HuH-7 (cell line): Measurements from ENCODE around the gene SETD3.
A peak's percentile ranks its signal among the peaks of the same experiment; 100 is the strongest.

Experiments used
- DNase-seq: peaks from one replicate; pipeline ENCODE4 v3.0.0; 2011; ENCODE audit warnings: low spot score

The SETD3 gene

DNA sequence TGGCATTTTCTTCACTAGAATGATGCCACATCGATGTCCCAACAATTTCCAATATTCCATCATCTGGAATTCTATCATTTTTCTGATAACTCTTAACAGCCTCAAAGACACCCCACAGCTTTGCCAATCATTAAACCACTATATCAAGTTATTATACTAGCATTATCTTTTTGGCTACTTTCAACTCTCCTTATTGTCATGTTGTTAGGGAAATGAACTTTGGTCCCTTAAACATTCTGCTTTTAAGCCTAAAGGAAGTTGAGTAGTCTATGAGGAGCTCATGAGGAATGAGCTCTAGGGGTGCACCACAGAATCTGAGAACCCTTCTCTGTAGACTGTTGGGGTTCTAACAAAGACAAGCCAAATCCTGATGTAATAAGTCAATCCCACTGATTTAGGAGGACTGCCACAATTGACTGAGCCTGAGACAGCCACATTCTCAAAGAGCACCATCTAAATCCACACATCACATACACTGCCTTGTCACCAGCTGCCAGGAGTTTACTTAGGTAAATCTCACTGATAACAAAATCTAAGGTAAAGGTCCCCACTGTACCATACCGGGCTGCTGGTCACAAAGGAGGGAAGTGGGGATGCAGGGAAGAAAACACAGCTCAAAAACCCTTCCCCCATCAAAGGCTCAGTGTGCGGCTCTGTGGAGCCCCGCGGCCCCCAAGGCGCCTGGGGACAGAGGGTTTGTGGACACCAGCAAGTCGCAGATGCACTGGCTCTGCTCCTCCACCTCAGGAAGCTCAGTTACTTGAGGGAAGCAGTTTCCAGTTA, 58.2 kb downstream of the SETD3 start:
- DNase-seq, result no peak

DNA sequence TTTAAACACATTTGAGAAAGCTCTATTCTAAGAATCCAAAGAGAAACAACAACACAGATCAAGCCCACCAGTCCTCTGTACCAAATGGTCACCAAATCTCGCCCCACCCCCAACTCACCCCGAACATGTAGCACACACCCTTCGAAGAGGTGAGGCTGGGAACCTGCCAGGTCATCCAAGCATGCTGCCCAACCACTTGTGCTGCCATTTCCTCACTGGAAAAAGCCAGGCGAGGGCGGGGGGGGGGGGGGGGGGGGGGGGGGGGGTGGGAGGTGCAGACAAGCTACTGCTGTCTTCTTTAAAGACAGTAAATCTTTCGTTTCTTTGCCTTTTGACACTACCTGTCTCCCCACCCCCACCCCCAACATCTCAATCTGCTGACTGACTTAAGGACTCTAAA, 59.9 kb downstream of the SETD3 start:
- no peak for DNase-seq

DNA sequence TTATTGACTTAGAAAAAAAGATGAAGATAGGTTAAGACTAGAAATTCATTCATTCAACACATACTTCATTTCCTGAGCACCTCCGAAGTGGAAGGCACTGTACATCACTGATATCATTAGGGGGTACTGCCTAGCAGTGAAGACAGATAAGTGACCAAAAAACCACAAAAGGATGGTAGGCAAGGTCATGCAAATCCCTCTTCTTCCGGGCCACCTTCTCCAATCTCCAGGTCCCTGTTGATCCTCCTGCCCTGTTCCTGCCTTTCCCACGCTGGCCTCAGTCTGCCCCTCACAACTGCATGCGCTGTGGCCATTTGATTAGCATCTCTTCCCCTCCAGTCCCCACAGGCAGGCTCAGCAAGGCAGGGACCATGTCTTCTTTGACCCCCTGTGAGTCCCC, 60.8 kb downstream of the SETD3 start:
- no peak for DNase-seq

DNA sequence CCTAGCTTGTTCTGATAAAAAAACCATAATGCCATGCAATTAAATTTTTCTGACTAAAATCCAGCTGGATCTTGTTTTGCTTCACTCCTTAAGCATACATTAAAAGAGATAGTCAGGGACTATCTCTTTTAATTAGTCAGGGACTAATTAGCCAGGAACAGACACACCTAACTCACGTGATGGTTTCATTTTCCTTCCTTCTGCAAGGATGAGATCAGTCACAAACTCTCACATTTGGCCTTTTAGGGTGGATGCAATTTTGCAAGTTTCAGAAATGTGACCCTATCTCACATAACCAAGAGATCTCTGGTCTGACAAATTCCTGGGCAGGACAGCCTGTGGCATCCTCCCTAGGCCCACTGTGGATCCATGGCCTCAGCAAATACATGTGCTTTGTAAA, 62.4 kb downstream of the SETD3 start:
- no peak for DNase-seq

DNA sequence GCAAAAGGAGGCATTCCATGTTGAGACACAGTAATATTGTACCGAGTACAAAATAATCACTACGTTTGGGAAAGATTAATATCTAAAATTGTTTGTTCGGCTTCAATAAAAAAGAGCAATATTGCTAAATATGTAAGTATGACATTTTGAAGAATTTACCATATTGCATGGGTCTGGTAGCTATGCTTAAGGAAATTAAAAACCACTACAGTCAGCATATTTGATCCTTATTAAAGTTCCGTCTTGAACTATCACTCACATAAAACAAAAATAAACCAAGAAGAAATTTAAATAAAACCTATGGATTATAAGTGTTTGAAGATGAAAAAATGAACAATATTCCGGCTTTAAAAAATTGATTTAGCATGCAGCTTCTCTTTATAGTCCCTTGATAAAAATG, 63.8 kb downstream of the SETD3 start:
- no peak for DNase-seq

DNA sequence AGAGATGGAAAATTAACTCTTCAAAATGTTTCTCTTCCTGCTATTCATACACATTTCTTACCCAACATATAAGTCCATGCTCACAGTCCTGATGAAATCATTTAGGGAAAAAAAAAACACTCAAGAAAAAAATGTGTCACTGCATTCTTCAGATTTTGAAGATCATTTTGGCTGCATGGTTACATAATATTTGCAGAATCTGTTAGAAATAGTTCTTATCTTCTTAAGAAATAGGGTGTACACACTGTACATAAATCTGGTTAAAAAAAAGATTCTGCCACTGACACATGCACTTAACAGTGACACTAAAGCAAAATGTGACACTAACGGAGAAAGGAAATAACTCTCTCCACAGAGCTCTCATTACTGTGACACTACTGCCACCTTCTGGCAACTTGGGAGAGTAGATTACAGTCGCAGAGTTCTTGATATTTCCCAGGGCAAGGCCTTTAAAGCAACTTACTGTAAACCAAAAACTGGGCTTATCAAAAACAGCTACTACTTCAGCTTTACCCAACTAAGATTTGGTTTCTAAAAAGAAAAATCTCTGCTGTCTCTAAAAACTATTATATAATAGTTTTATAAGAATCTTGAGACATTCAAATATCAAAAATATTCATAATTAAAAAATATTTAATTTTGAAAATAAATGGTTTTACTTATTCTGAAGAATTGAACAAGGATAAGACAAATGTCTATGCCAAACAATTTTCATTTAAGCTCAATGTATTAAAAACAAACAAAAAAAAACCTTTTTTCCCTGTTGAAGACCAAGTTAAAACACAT, 65.0 kb downstream of the SETD3 start:
- DNase-seq, result peak; percentile 56

DNA sequence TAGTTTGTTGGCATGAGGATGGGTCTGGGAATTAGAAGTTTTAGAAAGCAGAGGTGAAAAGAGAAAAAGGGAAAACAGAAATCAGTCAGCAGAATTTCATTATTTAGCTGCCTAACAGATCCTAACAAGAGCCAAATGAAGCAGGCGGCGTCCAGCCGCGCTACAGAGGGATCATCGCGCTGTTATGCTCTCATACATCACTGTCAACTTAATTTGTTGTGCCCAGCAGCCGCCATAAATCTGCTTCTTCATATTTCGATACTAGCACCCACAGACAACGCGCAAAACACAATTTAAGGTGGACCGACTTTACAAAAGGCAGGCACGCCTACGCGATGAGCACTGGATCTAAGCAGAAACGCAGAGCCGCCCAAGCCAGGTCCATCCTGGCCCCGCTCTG, 66.7 kb downstream of the SETD3 start:
- DNase-seq, result no peak

DNA sequence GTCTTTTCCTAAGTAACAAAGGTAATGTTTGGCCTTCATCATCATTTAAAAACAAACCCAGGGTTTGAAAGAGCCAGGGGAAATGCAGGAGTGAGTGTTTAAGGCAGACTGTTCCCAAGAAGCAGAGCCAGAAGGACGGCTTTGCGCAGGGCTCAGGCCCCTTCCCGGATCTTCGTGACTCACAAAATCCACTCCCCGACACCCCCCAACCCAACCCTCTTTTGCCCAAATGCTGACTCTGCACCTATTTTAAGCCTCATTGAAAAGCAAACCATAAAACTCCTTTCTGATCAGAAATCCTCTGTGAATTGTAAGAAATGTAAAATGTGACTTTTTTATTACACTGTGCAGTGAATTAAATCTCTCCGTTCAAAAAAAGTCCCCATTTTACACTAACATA, 67.5 kb downstream of the SETD3 start:
- no peak for DNase-seq

DNA sequence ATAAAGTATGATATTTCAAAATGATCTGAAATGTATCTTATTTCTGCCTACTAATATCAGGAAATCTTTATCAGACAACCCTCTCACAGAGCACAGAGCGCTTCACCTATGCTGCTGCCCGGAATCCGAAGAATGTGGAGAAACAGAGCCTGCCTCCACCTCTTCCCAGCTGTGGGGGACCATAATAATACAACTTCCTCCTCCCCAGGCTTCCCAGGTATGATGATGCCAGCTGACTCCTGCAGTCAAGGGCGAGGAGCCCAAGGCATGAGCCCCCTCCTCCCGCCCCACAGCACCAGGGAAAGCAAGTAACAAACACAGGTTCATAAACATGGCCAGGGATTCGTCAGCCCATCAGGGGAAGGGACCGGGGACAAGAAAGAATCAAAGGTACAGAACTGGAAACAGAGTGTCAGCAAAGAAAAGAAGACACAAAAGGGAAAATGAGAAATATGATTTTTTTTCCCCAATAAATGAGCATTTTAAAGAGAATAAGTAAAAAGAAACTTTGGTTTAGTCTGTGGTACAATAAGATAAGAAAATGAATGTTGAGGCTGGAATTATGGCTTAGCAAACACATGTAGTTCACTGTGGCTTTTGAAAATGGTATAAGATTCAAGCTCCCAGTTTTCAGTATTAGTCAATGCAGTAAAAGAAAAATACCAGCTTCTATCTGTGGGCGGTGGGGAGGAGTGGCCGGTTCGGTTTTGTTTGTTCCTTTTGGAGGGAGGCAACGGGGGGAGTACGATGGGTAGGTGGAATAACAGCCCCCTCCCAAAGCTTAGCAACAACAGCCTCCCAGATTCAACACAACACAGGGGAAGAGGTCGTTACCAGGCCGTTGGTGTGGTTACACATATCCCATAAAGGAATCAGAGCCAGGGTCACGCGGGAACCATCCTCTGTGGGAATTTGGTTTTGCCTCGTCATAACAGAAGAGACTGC, 68.3 kb downstream of the SETD3 start:
- no peak for DNase-seq

DNA sequence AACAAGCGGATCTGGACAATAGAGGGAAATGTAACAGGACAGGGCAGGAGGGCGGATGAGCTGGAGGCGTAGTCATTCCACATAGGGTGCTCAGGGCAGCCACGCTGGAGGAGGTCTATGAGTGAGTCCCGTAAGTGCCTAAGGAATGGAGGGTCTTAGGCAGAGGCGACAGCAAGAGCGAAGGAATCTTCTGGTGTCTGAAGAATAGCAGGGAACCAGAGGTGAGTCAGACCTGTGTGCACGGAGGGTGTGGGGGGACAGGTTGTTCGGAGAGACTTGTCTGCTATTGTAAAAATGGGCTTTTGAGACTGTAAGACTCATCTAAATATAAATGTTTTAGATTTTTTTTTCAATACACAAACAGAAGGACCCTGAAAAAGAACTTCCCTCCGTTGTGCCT, 70.6 kb downstream of the SETD3 start:
- no peak for DNase-seq

DNA sequence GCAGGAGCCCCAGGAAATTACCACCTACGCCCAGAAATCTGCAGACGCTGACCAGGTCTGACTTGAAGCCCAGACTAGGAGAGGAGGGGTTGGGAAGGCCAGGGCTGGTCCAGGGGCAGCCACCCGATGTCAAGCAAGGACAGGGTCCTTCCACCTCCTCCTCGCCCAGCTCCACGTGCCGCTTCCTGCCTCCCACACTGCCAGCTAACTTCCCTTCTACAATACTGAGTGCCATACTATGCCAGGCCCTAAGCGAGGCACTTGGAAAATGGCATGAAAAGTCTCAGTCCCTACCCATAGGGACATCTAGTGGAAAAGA, 71.7 kb downstream of the SETD3 start:
- no peak for DNase-seq

DNA sequence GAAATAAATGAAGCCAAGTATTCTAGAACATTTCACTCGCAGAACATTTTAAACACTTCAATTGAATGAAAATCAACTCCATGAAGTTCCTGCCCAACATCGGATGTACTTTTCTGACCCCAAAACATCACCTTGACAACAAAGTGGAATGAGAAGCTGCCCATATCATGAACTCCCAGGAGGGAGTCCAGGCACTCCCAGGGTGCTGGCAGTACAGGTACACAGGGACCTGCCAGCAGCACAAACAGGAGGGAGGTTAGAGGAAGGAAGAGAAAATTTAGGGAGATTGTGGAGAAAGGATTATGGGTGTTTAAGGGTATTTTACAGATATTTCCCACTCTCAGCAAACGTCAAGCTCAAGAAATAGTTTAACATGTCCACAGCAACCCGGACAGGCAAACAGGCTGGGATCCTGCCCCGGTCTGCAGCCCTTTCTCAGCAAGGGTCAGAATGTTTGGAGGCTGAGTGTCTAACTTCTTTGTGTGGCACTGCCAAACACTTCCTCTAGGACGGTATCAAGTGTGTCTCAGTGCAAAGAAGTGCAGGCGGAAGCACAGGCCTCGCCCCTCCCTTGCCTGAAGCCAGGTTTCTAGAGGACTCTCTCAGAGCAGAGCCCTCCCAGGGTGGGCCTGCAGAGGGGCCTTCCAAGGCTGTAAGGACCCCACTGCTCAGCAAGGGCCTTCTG, 72.2 kb downstream of the SETD3 start:
- DNase-seq, result no peak

DNA sequence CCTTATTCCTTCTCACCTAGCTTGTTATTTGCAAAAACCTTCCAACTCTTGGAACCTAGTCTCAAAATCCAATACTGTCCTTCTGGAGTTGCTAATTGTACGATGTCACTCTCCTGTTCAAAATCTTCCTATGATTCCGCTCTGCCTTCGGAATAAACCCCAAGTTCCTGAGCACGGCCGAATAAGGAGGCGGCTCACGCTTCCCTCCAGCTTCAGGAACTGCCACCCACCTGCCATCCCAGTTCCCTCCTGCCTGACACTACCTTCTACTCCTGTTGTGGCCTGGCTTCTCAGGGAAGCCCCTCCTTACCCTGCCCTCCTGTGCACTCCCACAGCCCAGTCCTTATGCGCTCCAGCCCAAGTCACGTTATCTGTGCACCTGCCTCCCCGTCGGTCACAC, 73.2 kb downstream of the SETD3 start:
- no peak for DNase-seq

DNA sequence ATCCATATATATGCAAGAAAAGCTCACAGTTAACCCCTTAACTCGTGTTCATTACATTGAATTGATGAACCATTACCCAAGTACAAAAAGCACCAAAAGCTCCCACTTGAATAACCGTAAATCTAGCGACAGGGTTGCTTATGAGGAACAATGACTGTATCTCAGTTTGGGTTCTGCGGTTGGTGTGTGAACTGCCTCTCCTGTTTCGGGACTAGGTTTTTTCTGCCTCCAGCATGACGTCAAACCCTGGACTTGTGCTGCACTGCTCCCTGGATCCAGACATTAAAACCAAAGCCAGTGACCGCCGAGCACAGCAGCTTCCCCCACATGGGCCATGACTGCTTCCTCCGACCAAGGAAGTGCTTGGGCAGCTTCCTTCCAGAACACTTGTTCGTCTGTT, 77.7 kb downstream of the SETD3 start:
- DNase-seq, result no peak

DNA sequence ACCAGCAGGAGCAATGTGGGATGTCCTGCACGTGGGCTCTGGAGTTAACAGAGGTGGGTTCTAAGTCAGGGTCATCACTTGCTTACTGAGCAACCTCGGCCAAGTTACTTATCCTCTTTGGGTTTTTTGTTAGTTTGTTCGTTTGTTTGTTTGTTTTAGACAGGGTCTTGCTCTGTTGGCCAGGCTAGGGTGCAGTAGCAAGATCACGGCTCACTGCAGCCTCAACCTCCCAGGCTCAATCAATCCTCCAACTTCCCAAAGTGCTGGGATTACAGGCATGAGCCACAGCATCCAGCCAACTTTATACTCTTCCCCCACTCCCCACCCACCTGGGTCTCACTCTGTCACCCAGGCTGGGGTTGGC, 78.4 kb downstream of the SETD3 start:
- no peak for DNase-seq

DNA sequence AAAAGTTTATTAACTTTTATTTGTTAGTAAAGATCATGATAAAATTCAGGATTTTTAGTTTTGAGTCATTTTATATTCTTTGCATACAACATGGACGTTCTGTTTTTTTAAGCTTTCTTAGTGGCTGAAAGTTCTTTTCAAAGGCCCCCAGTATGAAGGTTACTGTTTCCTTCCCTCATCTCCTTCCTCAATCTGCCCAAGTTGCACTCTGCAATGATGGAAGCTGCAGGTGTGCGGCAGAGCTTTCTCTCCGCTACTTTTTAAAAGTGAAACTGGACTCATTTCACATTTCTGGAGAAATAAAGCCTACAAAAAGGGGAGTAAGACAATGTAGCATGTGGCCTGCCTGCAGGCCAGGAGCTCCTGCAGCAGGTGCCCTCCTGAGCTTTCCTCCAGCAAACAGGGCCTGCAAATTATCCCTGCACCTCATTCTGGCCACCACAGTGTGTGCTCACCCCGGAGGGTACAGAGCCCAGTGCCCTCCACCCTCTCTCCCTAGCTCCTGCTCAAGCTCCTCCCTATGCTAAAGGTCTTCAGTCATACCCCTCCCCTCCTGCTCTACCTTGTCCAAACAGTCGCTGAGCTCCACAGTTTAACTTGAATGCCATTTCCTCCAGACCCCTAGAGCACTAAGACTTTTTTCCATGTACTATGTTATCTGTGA, 78.9 kb downstream of the SETD3 start:
- DNase-seq, result no peak

DNA sequence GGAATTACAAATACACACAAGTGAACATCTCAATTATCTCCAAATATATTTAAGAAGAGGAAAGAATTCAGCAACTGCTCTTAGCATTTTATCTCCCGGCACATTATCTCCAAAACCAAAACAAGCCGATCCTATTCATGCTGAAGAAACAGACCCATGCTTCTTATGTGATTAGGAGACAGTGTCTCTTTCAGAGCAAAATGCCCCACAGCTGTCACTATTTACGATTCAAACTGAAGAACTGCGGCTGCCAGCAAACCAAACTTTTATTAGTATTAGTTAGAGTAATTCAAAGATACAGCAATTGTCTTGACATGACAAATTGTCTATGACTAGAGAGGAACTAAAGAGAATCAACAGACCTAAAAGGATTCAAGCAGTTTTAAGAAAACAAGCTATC, 79.4 kb downstream of the SETD3 start:
- no peak for DNase-seq

DNA sequence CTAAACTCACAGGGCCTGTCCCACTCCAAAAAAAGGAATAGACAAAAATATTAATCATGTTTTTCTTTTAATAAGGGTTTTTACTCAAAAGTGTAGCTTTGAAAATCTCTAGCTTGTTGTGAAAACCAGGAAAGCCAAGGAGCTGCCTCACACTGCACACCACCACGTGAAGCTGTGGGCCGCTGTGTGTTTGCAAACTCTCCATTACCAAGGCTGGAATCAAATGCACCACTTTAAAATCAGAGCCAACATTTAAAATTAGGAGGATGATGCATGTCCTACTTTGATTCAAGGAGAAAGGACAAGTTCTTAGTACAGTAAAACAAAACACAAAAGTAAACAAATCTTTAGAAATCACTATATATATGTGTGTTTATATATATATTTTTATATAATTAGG, 83.0 kb downstream of the SETD3 start:
- DNase-seq, result no peak

DNA sequence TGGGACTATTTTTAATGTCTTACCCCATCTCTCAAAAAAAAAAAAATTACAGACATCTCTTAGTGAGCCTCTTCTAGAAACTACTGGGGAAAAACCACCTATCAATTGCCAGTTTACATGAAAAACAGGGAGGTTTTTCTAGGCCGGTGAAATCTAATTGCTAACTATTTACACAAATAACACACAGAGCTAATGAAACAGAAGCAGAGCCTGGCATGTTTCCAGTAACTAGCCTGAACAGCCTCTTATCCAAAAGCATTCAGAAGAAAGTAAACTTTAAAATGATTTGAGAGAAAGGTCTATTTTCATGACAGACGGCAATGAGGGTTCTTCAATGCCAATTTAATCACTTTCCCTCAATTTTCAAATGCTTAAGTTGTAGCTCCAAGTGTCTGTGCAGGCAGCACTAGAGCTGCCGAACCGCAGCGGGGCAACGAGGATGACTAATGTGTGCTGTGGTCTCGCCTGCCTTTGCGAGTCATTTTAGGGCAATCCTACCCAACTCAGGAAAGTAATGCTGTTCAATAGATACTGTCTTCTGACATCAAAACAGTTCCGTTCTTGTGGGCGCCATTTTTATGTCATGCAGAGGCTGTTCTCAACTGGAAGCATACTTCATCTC, 84.6 kb downstream of the SETD3 start:
- DNase-seq, result no peak

DNA sequence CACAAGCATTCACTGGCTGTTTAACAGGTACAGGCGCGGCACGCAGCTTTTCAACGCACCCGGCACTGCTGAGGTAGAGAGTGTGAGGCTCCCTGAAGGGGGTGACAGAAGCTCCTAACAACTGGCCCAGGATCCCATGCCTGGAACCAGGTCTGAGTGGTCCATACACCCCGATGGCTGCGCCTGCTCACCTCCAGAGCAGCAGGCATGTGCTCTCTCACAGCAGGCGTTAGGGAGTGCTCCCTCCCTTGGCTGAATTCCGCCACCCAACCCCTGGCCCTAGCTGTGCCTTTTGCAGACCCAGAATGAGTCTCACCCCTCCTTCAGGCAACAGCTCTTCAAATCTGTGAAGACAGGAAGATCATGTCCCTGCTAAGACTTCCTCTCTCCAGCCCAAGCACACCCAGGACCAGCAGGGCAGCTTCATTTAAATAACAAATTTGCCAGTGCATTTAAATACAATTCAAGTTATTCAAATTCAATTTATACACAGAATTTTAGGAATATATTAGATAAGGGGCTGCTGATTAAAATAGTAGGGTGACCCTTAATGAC, 86.0 kb downstream of the SETD3 start:
- no peak for DNase-seq
